Measurements from ENCODE around the gene TMTC1.
"Not testable (repeated sequence)": the region's sequence is repeated elsewhere in the genome, so short reads cannot be mapped to it uniquely, and the experiment has no call there.

TMTC1 gene

GRCh38 chr12:29783773-29784666, at the start of gene TMTC1:
Gene TMTC1 (minus strand): TSS chr12:29783942. CDS start chr12:29783751, 191 bp downstream.
- DNase-seq = no peak
- no peak for TF ChIP-seq POLR2A (IDR thresholded peaks at IDR 0.05; ENCODE audit: low read length)
- no peak for TF ChIP-seq GATA1 (IDR thresholded peaks at IDR 0.05; ENCODE audit: low read depth, low read length)

DNA sequence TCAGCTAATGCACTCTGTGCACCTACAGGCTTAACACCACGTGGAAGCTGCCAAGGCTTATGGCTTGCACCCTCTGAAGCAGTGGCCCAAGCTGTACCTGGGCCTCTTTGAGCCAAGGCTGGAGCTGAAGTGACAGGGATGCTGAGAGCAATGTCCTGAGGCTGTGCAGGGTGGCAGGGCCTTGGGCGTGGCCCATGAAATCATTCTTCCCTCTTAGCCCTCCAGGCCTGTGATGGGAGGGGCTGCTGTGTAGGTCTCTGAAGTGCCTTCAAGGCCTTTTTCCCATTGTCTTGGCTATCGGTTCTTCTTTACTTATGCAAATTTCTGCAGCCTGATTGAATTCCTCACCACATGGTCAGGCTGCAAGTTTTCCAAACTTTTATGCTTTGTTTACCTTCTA, 47.4 kb upstream of the TMTC1 start:
- DNase-seq = no peak
- TF ChIP-seq POLR2A (IDR thresholded peaks at IDR 0.05; ENCODE audit: low read length) (no peak), GATA1 (IDR thresholded peaks at IDR 0.05; ENCODE audit: low read depth, low read length) (no peak)

GRCh38 chr12:29830391-29830790, 46.6 kb upstream of the TMTC1 start:
- no peak for TF ChIP-seq GATA1 (IDR thresholded peaks at IDR 0.05; ENCODE audit: low read depth, low read length)
- TF ChIP-seq POLR2A (IDR thresholded peaks at IDR 0.05; ENCODE audit: low read length) = no peak
- no peak for DNase-seq

DNA sequence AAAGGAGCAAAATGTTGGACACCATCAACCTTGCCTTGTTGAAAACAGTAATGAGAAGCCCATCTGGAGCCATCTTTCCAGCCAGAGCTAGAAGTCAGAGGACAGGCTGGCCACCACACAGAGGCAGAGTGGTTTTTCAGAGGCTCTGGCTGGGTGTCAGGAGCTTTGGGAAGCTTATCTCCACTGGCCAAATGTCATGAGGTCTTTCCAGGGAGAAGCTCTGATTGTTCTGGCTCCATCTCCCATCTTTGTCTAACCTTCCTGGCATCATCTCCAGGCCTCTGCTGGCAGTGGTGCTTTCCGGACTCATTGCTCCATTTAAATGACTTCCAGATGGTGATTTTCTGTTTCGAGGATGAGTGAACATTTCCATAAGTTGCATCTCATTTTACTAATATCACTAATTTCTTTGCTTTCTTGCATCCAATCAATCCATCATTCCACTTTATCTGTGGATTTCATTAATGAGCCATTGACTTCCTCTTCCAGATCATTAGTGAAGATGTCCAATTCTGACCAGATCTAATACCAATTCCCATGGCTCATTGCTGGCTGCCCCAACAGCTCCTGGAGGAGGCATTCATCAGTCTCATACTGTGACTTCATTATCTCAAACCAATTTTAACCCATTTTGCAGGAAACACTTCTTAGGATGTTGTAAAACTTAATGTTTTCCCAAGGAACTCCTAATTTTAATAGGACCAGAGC, 35.3 kb upstream of the TMTC1 start:
- DNase-seq = no peak
- no peak for TF ChIP-seq POLR2A (IDR thresholded peaks at IDR 0.05; ENCODE audit: low read length)
- no peak for TF ChIP-seq GATA1 (IDR thresholded peaks at IDR 0.05; ENCODE audit: low read depth, low read length)

DNA sequence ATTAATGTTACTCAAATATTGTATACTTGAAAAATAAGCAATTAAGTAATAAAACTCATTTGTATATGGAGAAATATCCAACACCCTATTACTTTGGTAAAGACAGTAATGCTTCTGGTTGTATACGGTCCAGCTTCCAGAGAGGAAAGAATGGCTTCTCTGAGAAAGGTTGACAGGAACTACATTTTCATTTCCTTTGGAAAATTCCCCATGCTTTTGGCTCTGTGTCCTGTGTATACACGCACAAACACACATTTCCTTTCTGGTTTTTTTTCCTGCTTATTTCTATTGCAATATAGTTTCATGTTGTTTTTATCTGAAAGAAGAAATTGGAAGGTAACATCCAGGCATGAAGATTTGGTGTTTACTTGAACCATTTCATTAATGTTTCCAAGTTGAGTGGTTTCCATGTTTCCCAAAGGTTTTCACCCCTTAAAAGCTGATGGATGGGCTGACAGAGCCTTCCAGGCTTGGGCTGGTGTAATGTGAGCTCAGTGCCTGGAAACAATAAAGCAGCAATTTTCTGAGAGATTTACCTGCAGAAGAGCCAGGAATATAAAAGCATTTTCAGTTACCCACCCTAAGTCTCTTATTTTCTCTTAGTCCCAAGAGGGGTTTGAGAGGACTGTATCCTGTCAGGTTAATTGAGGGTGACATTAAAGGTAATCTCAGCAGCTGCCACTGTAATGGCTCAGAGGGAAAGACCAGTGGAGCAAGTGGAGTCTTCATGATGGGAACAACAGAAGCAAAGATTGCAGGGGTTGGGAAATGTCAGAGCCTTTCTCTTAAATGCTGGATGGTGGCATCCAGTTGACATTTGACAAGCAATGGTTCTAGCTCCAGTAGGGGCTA, 33.4 kb upstream of the TMTC1 start:
- no peak for TF ChIP-seq POLR2A (IDR thresholded peaks at IDR 0.05; ENCODE audit: low read length)
- no peak for TF ChIP-seq GATA1 (IDR thresholded peaks at IDR 0.05; ENCODE audit: low read depth, low read length)

DNA sequence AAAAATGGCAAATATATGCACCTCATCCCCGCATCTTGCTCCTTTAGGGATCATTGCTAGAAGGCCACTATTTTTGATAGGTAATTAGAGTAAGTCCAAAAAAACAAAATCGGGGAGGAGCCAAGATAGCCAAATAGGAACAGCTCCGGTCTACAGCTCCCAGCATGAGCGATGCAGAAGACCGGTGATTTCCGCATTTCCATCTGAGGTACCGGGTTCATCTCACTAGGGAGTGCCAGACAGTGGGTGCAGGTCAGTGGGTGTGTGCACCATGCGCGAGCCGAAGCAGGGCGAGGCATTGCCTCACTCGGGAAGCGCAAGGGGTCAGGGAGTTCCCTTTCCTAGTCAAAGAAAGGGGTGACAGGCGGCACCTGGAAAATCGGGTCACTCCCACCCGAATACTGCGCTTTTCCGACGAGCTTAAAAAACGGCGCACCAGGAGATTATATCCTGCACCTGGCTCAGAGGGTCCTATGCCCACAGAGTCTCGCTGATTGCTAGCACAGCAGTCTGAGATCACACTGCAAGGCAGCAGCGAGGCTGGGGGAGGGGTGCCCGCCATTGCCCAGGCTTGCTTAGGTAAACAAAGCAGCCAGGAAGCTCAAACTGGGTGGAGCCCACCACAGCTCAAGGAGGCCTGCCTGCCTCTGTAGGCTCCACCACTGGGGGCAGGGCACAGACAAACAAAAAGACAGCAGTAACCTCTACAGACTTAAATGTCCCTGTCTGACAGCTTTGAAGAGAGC, 26.0 kb upstream of the TMTC1 start:
- not testable (repeated sequence) for DNase-seq

More for the DNA sequence above, 33.4 kb upstream of the TMTC1 start:
- DNase-seq = no peak

DNA sequence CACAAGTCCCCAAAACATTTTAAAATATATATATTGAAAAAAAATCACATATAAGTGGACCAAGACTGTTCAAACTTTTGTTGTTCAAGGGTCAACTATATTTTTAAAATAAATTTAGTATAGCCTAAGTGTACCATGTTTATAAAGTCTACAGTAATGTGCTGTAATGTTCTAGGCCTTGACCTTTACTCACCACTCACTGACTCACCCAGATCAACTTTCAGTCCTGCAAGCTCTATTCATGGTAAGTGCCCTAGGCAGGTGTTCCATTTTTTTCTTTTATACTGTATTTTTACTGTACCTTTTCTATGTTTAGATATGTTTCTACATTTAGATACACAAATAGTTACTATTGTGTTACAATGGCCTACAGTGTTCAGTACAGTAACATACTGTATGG, 23.4 kb upstream of the TMTC1 start:
- no peak for DNase-seq

GRCh38 chr12:29804019-29804418, 20.3 kb upstream of the TMTC1 start:
- TF ChIP-seq GATA1 (IDR thresholded peaks at IDR 0.05; ENCODE audit: low read depth, low read length) = no peak
- no peak for TF ChIP-seq POLR2A (IDR thresholded peaks at IDR 0.05; ENCODE audit: low read length)

More for the DNA sequence above, 23.4 kb upstream of the TMTC1 start:
- TF ChIP-seq POLR2A (IDR thresholded peaks at IDR 0.05; ENCODE audit: low read length) (no peak), GATA1 (IDR thresholded peaks at IDR 0.05; ENCODE audit: low read depth, low read length) (no peak)

DNA sequence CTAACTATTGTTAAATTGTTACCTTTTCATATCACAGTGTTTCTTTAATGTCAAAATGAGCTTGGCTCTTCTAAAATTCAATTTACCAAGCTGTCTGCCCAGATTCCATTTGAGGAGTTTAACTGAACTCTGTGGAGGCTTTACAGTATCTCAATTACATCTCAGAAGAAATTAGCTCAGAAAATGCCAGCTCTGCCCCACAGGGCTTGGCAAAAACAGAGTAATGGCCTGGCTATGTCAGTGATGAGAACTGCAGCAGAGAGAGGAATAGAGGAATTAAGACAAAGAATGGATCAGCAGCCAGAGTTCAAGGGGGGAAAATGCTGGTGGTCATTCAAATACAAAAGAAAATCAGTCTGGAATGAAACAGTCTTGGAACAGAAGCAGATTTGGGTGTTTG, 15.8 kb upstream of the TMTC1 start:
- TF ChIP-seq POLR2A (IDR thresholded peaks at IDR 0.05; ENCODE audit: low read length) (no peak), GATA1 (IDR thresholded peaks at IDR 0.05; ENCODE audit: low read depth, low read length) (no peak)
- DNase-seq = no peak

More at GRCh38 chr12:29804019-29804418, 20.3 kb upstream of the TMTC1 start:
- no peak for DNase-seq

DNA sequence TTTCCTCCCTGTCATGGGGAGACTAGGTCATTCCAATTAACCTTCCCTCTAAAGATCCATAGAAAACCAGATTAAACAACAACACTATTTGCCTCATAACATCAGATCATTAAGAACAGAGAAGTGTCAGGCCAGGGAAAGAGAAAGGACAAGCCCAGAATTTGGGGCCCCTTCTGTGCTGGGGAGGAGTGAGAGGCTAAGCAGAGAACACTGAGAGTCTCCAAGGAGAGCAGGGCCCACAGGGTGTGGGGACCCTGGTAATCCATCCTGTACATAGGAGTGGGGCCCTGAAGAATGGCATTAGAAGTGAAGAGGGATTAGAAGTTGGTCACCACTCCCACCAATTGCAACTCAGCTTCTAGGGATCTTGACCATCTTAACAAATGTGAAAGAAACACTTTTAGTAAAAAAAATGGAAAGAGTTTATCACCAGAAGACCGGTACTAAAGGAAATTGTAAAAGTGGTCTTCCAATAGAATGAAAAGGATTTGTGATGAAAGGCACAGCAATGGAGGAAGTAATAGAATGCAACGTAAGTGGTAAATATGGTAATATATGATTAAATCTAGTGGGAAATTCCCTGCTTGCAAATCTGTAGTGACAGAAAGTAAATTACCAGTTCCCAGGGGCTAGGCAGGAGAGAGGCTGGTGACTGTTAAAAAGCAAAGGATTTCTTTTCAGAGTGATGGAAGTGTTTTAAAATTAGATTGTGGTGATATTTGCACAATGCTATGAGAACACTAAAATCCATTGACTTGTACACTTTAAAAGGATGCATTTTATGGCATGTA, 14.0 kb upstream of the TMTC1 start:
- TF ChIP-seq GATA1 (IDR thresholded peaks at IDR 0.05; ENCODE audit: low read depth, low read length) = no peak
- TF ChIP-seq POLR2A (IDR thresholded peaks at IDR 0.05; ENCODE audit: low read length) = no peak
- DNase-seq = no peak

DNA sequence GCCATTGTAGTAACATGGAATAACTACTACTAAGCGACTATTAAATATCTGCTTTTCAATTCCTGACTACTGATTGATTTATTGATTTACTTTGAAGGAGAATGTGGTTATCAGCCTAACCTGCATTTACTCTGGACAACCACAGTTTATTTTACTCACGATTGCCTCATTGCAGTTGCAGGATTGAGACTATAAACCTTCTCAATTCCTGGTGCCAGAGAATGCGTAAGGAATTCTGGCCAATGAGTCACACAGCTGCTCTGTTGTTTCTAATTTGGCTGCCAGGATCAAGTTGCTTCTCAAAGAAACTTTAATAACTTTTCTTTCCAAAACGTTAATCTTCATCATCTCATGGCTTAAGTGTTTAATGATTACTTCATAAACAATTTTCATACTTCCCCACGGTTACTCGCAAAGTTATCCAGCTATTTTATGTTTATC, 13.1 kb upstream of the TMTC1 start:
- TF ChIP-seq POLR2A (IDR thresholded peaks at IDR 0.05; ENCODE audit: low read length) = no peak
- TF ChIP-seq GATA1 (IDR thresholded peaks at IDR 0.05; ENCODE audit: low read depth, low read length) = no peak
- DNase-seq = no peak

DNA sequence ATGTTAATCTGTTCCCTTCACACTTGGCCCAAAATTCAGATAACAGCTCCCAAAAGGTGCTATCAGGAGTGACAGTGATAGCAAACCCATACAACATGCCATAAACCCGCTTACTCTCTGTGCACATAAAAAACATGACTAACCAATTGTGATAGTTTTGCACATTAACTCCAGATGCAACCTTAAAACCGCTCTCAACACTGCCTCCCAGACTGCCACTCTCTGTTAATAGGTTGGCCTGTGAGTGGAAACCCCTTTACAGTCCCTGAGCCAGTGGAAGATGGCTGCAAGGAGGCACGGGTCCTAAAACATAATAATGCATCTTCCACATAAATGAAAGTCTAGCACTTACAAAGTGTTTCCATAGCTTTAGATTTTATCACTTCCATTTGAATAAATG, 12.0 kb upstream of the TMTC1 start:
- no peak for TF ChIP-seq GATA1 (IDR thresholded peaks at IDR 0.05; ENCODE audit: low read depth, low read length)
- TF ChIP-seq POLR2A (IDR thresholded peaks at IDR 0.05; ENCODE audit: low read length) = no peak
- DNase-seq = no peak
